ENCODE results near the gene IGF2BP3. TPM values are rescaled to one million over a fixed set of nuclear protein-coding genes. Genes with fewer than 3 reads are reported as not detected.
"Not testable (repeated sequence)": the region's sequence is repeated elsewhere in the genome, so short reads cannot be mapped to it uniquely, and the experiment has no call there.

IGF2BP3 gene
- total RNA-seq (ENCODE audit: low replicate concordance) = 172 and 242 TPM in 2 replicates

- H3K9ac ChIP-seq = peak within 1 kb of the TSS; percentile 87
- TF ChIP-seq, protein P1, sequence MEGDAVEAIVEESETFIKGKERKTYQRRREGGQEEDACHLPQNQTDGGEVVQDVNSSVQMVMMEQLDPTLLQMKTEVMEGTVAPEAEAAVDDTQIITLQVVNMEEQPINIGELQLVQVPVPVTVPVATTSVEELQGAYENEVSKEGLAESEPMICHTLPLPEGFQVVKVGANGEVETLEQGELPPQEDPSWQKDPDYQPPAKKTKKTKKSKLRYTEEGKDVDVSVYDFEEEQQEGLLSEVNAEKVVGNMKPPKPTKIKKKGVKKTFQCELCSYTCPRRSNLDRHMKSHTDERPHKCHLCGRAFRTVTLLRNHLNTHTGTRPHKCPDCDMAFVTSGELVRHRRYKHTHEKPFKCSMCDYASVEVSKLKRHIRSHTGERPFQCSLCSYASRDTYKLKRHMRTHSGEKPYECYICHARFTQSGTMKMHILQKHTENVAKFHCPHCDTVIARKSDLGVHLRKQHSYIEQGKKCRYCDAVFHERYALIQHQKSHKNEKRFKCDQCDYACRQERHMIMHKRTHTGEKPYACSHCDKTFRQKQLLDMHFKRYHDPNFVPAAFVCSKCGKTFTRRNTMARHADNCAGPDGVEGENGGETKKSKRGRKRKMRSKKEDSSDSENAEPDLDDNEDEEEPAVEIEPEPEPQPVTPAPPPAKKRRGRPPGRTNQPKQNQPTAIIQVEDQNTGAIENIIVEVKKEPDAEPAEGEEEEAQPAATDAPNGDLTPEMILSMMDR (IDR thresholded peaks at IDR 0.05) = no peak
- no peak for TF ChIP-seq EZH2phosphoT487 (IDR thresholded peaks at IDR 0.05)
- no peak for TF ChIP-seq EZH2 (IDR thresholded peaks at IDR 0.05)
- no peaks in the 10 kb centered on the region for H3K27me3 ChIP-seq
- H3K4me1 Mint-ChIP-seq = peaks cover 20% of the 10 kb centered on the region
- H3K27me3 Mint-ChIP-seq (ENCODE audit: insufficient read depth, low read depth) = peaks cover 3% of the 10 kb centered on the region
- peaks cover 82% of the 10 kb centered on the region for H3F3A ChIP-seq (ENCODE audit: low read depth)
- H3K4me3 ChIP-seq = peak within 1 kb of the TSS; percentile 94
- peaks cover 84% of the 10 kb centered on the region for H3K79me2 ChIP-seq (ENCODE audit: low read depth)
- H3K9me3 ChIP-seq (ENCODE audit: low read depth) = no peaks in the 10 kb centered on the region
- peaks cover 21% of the 10 kb centered on the region for H3K4me1 ChIP-seq
- peak within 1 kb of the TSS; percentile 99 for H3K4me3 Mint-ChIP-seq
- peak; percentile 97 for DNase-seq (ENCODE audit: low spot score)
- H3K9me3 Mint-ChIP-seq = peaks cover 3% of the 10 kb centered on the region
- H2AFZ ChIP-seq (replicated peaks) = no peak within 1 kb of the TSS
- H3K27ac ChIP-seq = peak within 1 kb of the TSS; percentile 97
- H3K4me2 ChIP-seq = peak within 1 kb of the TSS; percentile 96
- H3K36me3 Mint-ChIP-seq = peaks cover 6% of the 10 kb centered on the region
- H3K36me3 ChIP-seq = peaks cover 3% of the 10 kb centered on the region
- H4K20me1 ChIP-seq (ENCODE audit: low read depth) = peaks cover 38% of the 10 kb centered on the region
- peak within 1 kb of the TSS; percentile 98 for H3K27ac Mint-ChIP-seq
Measured at GRCh38 chr7:23470330-23471105, at the start of gene IGF2BP3. Gene IGF2BP3 (minus strand): TSS chr7:23470491. CDS start chr7:23470110, 381 bp downstream.

- peaks cover 91% of the 10 kb centered on the region for H4K20me1 ChIP-seq (ENCODE audit: low read depth)
- H3K9ac ChIP-seq = no peak overlapping the region
- no peak overlapping the region for H3K4me3 ChIP-seq
- TF ChIP-seq, protein P1 (IDR thresholded peaks at IDR 0.05) = no peak
- no peak for TF ChIP-seq EZH2 (IDR thresholded peaks at IDR 0.05)
- TF ChIP-seq EZH2phosphoT487 (IDR thresholded peaks at IDR 0.05) = no peak
- no peak overlapping the region for H3K4me3 Mint-ChIP-seq
- H3K4me1 ChIP-seq = no peaks in the 10 kb centered on the region
- peaks cover 100% of the 10 kb centered on the region for H3K79me2 ChIP-seq (ENCODE audit: low read depth)
- no peaks in the 10 kb centered on the region for H3K27me3 ChIP-seq
- no peak overlapping the region for H3K27ac Mint-ChIP-seq
- H3K36me3 Mint-ChIP-seq = peaks cover 52% of the 10 kb centered on the region
- H3F3A ChIP-seq (ENCODE audit: low read depth) = peaks cover 14% of the 10 kb centered on the region
- H3K4me2 ChIP-seq = no peak overlapping the region
- H3K9me3 Mint-ChIP-seq = peaks cover 5% of the 10 kb centered on the region
- H3K4me1 Mint-ChIP-seq = no peaks in the 10 kb centered on the region
- no peaks in the 10 kb centered on the region for H3K27me3 Mint-ChIP-seq (ENCODE audit: insufficient read depth, low read depth)
- no peak overlapping the region for H3K27ac ChIP-seq
- no peak overlapping the region for H2AFZ ChIP-seq (replicated peaks)
- H3K36me3 ChIP-seq = peaks cover 51% of the 10 kb centered on the region
- no peak for DNase-seq (ENCODE audit: low spot score)
- no peaks in the 10 kb centered on the region for H3K9me3 ChIP-seq (ENCODE audit: low read depth)
Measured at GRCh38 chr7:23514755-23515154, 44.5 kb upstream of the IGF2BP3 start.

DNA sequence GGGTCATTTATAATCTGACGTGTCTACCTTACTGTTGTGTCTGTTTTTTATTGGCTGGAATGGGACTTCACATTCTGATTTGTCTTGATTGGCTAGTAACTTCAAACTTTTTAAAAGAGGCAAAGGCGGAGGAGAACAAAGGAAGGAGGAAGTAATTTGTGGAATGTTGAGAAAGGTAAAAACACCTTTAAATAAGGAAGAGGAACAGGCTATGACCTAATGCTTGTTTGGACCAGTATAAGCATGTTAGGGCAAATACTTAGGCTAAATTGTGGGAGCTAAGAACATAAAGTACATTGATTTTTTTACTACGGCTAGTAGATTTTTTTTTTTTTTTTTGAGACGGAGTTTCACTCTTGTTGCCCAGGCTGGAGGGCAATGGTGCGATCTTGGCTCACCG, 43.5 kb upstream of the IGF2BP3 start:
- H3K4me3 ChIP-seq; H3K4me1 ChIP-seq; H3K4me3 Mint-ChIP-seq; H2AFZ ChIP-seq (replicated peaks); H3K27me3 Mint-ChIP-seq (ENCODE audit: insufficient read depth, low read depth); H3K9me3 ChIP-seq (ENCODE audit: low read depth); H3K9ac ChIP-seq; H3K4me1 Mint-ChIP-seq; H3K27ac ChIP-seq; H3K9me3 Mint-ChIP-seq; H3K27ac Mint-ChIP-seq; DNase-seq (ENCODE audit: low spot score); H3K4me2 ChIP-seq; H3K27me3 ChIP-seq: not testable (repeated sequence)
- H4K20me1 ChIP-seq (ENCODE audit: low read depth) = peaks cover 91% of the 10 kb centered on the region
- H3K36me3 ChIP-seq = peaks cover 49% of the 10 kb centered on the region
- H3K36me3 Mint-ChIP-seq = peaks cover 49% of the 10 kb centered on the region
- H3F3A ChIP-seq (ENCODE audit: low read depth) = peaks cover 11% of the 10 kb centered on the region
- H3K79me2 ChIP-seq (ENCODE audit: low read depth) = peaks cover 100% of the 10 kb centered on the region

DNA sequence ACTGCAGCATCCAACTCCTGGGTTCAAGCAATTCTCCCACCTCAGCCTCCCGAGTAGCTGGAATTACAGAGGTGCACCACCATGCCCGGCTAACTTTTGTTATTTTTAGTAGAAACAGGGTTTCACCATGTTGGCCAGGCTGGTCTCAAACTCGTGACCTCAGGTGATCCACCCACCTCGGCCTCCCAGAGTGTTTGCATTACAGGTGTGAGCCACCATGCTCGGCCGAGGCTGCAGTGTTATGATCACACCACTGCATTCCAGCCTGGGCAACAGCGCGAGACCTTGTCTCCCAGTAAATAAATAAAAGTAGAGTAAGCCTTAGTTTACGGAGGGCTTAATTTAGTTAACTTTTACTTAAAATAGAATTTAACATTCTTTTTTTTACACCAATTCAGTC, 23.7 kb upstream of the IGF2BP3 start:
- Histone ChIP-seq H3K27ac (no peak overlapping the region), H3K4me2 (no peak overlapping the region), H3K9me3 (ENCODE audit: low read depth) (no peaks in the 10 kb centered on the region), H3K79me2 (ENCODE audit: low read depth) (no peaks in the 10 kb centered on the region), H2AFZ (replicated peaks) (no peak overlapping the region), H3K27me3 (no peaks in the 10 kb centered on the region), H3F3A (ENCODE audit: low read depth) (peaks cover 42% of the 10 kb centered on the region), H3K4me1 (no peaks in the 10 kb centered on the region), H3K9ac (no peak overlapping the region), H3K4me3 (no peak overlapping the region), H3K36me3 (no peaks in the 10 kb centered on the region), H4K20me1 (ENCODE audit: low read depth) (no peaks in the 10 kb centered on the region)
- no peak overlapping the region for H3K4me3 Mint-ChIP-seq
- TF ChIP-seq EZH2phosphoT487 (IDR thresholded peaks at IDR 0.05) (no peak), EZH2 (IDR thresholded peaks at IDR 0.05) (no peak)
- TF ChIP-seq, protein P1 (IDR thresholded peaks at IDR 0.05) = no peak
- DNase-seq (ENCODE audit: low spot score) = no peak
- no peaks in the 10 kb centered on the region for H3K4me1 Mint-ChIP-seq
- no peaks in the 10 kb centered on the region for H3K9me3 Mint-ChIP-seq
- no peaks in the 10 kb centered on the region for H3K27me3 Mint-ChIP-seq (ENCODE audit: insufficient read depth, low read depth)
- no peak overlapping the region for H3K27ac Mint-ChIP-seq
- H3K36me3 Mint-ChIP-seq = peaks cover 4% of the 10 kb centered on the region

Data from neural progenitor cell (in vitro differentiated cells).